Activated T-helper 1 cell treated with Interleukin-2 at 50 U/mL for 16 hours (primary cell): ENCODE results near the gene AEN.

ENCODE experiments used
- DNase-seq: peaks from one replicate; pipeline ENCODE4 v3.0.0-alpha.2; 2020; ENCODE audit warnings: low read depth

The AEN gene

DNA sequence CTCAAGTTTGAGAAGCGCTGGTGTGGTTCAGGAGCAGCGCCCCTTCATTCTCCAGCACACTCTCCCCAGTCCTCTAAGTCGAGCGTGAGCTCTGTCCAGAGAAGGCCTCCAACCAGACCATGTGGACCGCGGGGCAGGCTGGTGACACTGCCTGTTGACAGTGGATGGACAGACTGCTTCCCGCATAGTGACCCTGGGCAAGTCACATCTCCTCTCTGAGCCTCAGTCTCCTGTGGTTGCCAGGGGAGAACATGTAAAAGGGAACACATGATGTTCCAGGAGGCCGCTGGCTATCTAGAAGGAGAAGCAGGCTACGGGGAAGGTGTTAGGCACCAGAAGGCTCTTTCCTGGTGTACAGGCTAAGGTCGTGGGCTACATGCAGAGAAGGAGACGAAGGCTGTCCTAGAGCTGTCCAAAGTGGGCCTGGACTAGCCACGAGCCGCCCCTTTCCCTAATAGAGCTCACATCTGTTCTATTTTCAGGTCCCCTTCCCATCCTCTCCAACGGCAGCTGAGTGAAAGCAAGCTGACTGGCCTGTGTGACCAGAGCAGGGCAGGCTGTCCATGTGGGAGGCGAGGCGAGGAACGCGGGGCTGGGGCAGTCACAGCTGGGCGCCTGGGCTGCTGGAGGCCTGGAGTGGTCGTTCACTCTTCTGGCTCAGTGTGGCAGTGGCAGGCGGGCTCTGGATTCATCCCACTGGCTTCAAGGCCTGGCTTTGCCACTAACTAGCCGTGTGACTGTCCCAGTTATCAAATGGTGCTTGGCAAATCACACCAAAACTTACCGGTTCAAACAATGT is 28.8 kb downstream of the AEN start:
- DNase-seq = no peak

- DNase-seq = no peak
Observed at GRCh38 chr15:88650556-88650955, 29.4 kb downstream of the AEN start.

- no peak for DNase-seq
Observed at GRCh38 chr15:88651136-88651732, 30.1 kb downstream of the AEN start.

- no peak for DNase-seq
Observed at GRCh38 chr15:88651971-88652370, 30.8 kb downstream of the AEN start.

DNA sequence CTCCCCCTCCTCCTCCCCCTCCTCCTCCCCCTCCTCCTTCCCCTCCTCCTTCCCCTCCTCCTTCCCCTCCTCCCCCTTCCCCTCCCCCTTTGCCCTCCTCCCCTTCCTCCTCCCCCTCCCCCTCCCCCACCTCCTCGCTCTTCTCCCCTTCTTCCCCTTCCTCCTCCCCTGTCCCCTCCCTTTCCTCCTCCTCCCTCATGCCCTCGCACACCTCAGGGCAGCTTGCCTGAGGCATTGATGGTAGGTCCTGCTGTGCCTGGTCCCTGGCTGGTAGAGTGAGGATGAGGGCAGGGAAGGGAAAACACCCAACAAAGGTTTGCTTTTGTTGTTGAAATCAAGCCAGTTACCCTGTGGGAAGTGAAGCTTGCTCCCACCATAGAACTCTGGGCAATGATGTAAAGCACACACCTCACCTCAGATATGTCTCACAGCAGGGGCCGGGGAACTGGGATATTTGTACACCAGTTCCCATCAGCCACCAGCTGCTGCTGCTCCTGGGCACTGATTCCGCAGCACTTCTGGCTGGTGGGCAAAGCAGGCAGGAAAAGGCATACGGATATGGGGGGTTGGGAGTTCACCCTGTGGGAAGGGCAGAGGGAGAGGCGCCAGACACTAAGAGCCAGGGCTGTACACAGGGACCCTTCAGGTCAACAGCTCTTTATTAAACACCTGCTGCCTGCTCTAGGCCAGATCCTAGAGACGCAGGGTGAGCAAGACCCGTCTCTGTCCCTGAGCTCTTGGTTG is 31.5 kb downstream of the AEN start:
- DNase-seq = no peak

DNA sequence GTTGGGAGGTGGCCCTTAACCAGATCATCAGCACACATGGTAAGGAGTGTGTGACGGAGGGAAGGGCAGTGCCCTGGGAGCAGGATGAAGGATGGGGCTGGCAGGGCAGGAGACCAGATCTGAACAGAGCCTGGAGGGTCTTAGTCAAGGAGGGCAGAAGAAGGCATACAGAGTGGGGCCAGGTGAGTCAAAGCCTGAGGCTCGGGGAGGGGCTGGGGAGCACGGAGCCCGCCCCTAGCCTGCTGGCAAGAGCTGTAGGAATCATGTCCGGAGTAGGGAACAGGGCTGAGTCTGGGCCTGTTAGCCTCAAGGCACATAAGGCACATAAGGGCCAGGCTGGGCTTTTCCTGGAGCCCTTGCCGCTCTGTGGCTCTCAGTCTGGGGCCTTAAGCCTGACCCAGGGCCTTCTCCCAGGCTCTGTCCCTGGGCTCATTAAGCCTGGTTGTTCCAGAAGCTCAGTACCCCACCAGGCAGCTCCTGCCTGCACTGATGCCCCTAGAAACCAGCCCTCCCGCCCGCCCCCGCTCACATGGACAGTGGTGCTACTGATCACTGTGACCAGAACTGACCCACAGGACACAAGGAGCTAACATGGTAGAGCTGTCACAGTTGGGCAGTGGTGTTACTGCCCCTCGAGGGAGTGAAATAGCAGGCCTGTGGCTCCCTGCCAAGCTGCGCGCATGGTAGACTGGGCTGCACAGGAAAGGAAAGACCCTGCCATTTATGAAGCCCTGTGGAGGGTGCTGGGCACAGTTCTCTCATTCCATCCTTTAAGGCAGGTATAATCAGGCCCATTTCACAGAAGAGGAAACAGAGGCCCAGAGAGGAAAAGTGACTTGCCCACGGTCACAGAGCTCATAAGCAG is 32.3 kb downstream of the AEN start:
- no peak for DNase-seq

DNA sequence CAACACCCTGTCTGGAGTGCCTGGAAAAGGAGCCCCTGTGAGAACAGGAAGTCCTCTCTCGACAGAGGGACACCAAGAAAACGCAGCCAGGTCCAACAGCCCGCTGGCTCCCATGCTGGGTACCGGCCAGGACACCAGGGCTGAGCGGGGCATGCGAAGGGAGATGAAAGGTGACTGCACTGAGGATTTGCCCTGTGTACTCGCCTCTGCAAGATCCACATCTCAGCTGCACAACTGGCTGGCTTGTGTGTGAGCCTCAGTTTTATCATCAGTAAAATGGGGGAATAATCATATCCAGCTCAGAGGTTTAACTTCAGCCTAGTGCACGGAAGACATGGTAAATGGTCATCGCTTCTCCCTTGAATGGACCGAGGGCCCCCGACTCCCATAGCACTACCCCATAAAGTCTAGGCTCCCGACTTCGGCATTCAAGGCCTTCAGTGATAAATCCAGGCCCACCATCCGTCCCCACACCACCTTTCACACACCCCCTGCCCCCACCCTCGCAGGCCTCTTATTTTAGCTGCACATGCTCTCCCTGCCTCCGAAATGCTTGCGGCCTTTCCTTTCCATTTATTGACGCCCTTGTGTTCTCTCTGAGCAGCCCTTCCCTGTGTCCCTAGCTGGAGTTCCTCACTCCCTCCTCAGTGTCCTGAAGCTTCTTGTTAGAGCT is 33.4 kb downstream of the AEN start:
- DNase-seq = no peak

DNA sequence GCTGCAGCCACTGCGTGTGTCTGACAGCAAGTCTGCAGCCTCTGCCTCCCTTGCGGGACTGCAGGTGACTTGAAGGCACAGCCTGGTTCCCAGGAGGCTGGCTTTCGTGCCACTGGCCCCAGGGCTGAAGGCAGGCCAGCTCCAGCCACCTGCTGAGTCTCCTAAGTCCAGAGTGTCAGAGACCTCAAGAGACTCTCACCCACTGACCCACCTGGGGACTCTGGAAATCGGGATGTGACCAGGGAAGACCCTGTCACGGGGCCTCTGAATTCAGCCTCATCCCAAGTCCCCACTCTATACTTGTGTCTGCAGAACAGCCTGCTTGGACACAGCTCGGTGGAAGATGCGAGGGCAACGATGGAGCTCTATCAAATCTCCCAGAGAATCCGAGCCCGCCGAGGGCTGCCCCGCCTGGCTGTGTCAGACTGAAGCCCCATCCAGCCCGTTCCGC is 34.0 kb downstream of the AEN start:
- DNase-seq = no peak

DNA sequence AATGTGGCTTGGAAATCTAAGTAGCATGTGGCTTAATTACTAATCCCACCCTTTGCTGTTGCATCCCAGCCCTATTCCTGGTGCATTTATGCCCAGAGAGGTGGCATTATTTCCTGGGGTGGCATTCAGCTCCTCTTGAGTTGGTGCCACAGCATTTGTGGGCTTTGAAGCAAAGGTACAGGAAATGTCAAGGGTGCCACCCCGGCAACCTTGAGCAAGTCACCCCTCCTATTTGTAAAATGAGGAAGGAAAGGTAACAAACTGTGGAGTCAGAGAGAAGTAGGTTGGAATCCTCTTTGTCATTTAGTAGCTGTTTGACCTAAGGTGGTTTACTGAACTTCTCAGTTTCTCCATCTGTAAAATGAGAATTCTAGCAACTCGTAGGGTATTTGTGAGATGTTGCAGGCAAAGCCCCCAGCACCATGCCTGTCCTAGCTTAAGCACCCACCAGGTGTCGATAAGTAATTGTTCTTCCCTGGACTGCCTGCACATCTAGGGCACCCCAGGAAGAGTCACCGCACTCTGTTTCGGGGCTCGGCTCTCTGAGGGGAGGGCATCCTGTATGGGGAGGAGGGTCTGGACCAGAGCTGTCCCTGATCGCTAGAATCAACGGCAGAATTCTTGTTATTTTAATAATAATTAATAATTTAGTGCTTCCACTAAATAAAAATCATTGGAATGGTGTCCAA is 34.8 kb downstream of the AEN start:
- no peak for DNase-seq

DNA sequence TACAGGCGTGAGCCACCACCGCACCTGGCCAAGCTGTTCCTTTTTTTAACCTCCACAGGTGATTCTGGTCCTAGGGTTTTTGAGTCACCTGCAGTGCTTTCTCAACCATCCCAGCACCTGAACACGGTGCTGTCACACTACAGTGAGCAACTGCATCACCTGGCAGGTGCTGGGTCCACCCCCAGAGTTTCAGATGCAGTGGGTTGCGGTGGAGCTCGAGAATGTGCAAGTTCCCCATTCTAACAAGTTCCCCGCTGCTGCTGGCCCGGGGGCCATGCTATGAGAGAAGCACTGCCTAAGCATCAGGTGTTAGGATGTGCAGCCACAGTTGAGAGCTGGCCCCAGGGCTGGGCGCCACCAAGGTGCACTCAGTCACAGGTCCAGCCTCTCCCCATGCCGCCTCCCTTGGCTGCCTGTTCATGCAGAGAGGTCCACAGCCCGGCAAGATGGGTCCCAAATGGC is 35.7 kb downstream of the AEN start:
- no peak for DNase-seq

DNA sequence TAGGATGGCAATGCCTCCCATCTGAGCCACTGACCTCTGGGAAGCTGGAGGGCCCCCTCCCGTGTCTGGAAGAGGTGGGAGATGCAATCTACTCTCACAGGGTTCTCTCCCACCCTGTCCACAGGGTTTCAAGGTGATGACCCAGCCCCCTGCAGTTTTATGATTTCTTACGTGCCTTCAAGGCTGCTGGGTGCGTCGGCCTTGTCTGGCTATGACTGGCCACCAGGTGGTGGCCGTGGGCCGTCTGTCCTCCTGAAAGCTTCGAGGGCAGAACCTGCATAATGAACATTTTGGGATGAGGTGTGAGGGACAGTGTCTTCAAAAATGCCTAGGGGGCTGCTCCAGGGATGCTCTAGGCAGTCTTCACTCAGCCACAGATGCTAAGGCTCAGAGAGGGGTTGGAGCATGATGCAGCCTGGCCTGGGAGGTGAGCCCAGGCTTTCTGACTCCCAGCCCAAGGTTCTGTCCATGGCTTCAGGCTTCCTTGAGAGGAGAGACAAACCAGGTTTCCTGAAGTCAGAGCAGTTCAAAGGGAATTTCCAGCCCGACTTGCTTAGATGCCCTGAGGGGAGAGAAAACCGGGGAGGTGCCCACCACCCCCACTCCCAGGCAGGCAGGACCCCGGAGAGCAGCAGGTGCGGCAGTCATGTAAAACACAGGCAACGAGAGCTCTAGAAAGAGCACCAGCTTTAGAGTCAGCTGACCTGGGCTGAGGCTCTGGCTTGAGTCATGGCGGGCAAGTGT is 36.4 kb downstream of the AEN start:
- DNase-seq = no peak

- DNase-seq = no peak
Observed at GRCh38 chr15:88658070-88658965, 37.2 kb downstream of the AEN start.

GRCh38 chr15:88658972-88659931 is 38.1 kb downstream of the AEN start:
- no peak for DNase-seq

DNA sequence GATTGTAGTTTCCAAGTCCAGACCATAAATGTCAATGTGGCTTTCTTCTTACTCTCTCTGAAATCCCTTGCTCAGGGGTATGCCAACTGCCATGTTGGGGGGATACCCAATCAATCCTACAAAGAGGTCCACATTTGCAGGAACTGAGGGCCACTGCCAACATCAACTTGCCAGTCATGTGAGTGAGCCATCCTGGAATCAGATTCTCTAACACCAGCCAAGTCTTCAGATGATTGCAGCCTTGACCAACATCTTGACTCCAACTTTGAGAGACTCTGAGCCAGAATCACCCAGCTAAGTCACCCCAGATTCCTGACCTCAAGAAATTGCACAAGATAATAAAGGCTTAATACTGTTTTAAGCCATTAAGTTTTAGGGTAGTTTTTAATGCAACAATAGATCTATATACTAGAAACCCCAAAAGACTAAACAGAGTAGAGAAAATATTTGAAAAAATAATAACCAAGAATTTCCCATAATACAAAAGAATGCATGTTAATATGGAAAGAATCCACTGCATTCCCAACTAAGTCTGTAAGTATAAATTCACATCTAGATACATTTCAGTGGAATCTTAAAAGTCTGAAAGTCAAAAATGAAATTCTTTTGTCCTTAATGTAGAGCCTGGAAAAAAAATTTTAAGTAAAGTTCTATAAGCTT is 40.0 kb downstream of the AEN start:
- DNase-seq = no peak

GRCh38 chr15:88661761-88662556 is 40.8 kb downstream of the AEN start:
- DNase-seq = no peak

DNA sequence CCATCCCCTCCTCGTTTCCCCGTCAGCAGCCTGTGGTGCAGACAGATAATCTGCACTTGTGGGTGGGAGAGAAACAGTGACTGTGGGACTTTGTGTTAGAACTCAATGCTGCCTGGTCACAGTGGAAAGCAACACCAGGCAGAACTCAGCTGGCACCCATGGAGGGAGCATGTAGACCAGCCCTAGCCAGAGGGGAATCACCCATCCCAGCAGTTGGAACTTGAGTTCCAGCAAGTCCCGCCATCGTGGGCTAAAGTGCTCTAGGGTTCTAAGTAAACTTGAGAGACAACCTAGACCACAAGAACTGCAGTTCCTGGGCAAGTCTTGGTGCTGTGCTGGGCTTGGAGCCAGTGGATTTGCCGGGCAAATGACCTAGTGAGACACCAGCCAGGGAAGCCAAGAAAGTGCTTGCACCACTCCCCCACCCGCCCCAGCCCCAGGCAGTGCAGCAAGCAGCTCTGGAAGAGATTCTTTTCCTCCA is 42.0 kb downstream of the AEN start:
- DNase-seq = no peak
